IPS-20b (cell line): ENCODE data around the gene TNIP2.

Source experiments
- H3K27ac ChIP-seq: one replicate; pipeline ENCODE4 v1.5.1; 2013; ENCODE audit warnings: low read length
- H3K27me3 ChIP-seq: 2 replicates; pipeline ENCODE4 v1.6.1; 2013; ENCODE audit warnings: mild to moderate bottlenecking, low read length, inconsistent platforms; ENCODE audit not compliant: insufficient read depth
- H3K36me3 ChIP-seq: 2 replicates; pipeline ENCODE4 v1.6.1; 2013; ENCODE audit warnings: low read depth, mild to moderate bottlenecking, inconsistent platforms, low read length, moderate library complexity; ENCODE audit not compliant: insufficient read depth
- H3K4me1 ChIP-seq: 2 replicates; pipeline ENCODE4 v1.6.1; 2013; ENCODE audit warnings: mild to moderate bottlenecking, control low read depth, inconsistent platforms, low read length, moderate library complexity; ENCODE audit not compliant: insufficient read depth
- H3K4me3 ChIP-seq: 2 replicates; pipeline ENCODE4 v1.5.1; 2013; ENCODE audit warnings: mild to moderate bottlenecking, low read length, inconsistent platforms
- H3K9ac ChIP-seq: 2 replicates; pipeline ENCODE4 v1.6.1; 2013; ENCODE audit warnings: low read depth, mild to moderate bottlenecking, inconsistent platforms, low read length, moderate library complexity
- H3K9me3 ChIP-seq: 2 replicates; pipeline ENCODE4 v1.6.1; 2013; ENCODE audit warnings: mild to moderate bottlenecking, low read depth, low read length, inconsistent platforms; ENCODE audit not compliant: insufficient read depth

TNIP2 gene

DNA sequence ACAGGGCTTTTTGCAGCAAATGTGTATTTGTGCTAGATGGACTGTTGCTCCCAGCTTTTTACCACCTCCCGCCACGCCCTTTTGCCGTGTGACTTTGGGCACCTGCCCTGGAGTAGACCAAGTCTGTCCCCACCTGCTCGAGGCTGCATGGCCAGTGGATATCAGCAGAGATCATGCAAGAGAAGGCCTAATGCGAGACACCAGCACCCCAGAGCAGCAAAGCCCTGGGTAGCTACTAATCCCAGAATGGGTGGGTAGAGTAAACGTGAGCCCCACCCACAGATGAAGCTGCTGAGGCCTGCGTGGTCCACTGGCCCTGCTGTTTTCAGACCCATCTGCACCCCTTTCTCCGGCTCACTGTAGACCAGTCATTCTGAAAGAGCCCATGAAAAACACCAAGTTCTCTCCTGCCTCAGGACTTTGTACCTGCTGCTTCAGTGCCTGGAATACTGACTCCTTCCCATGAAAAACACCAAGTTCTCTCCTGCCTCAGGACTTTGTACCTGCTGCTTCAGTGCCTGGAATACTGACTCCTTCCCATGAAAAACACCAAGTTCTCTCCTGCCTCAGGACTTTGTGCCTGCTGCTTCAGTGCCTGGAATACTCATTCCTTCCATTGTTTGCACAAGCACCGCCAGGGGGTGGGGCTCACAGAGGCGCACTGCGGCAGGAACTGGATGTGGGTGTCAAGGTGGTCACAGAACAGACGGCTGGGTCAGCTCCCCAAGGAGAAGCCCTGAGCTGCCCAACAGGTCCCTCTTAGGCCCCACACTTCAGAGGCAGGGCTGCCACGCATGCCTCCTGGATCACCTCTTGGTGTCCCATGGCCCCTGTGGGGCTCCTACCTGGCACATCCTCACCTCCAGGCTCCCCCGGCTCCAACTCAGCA is 5.1 kb upstream of the TNIP2 start:
- no peaks in the 10 kb centered on the region for H3K36me3 ChIP-seq
- H3K9me3 ChIP-seq: no peaks in the 10 kb centered on the region
- no peak overlapping the region for H3K27ac ChIP-seq
- H3K9ac ChIP-seq: peak overlapping the region; percentile 21; the same call in 1 of the 2 replicates
- no peak overlapping the region for H3K4me3 ChIP-seq
- peaks cover 4% of the 10 kb centered on the region; the same call in 1 of the 2 replicates for H3K4me1 ChIP-seq
- peaks cover 4% of the 10 kb centered on the region; the same call in 1 of the 2 replicates for H3K27me3 ChIP-seq

DNA sequence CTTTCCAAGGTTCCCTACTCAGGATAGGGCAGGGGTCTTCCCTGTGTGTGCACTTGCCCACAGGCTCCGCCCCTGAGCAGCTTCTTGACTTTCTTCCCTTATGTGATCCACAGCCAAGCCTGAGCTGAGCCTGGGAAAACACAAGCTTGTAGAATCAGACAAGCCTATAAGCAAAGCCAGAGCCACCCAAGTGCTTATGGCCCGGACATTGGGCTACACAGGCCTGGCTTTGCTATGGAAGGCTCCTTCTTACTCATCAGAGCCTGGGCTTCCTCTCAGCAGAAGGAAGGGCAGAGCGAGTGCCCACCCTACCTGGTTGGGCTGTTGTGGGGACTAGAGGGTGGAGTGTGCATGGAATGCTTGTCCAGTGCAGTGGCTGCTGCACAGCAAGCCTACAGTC is 1.3 kb upstream of the TNIP2 start:
- H3K9ac ChIP-seq: no peak overlapping the region
- H3K4me3 ChIP-seq: no peak overlapping the region
- no peaks in the 10 kb centered on the region for H3K27me3 ChIP-seq
- no peak overlapping the region for H3K27ac ChIP-seq
- no peaks in the 10 kb centered on the region for H3K9me3 ChIP-seq
- peaks cover 9% of the 10 kb centered on the region; the same call in 1 of the 2 replicates for H3K4me1 ChIP-seq
- H3K36me3 ChIP-seq: no peaks in the 10 kb centered on the region

DNA sequence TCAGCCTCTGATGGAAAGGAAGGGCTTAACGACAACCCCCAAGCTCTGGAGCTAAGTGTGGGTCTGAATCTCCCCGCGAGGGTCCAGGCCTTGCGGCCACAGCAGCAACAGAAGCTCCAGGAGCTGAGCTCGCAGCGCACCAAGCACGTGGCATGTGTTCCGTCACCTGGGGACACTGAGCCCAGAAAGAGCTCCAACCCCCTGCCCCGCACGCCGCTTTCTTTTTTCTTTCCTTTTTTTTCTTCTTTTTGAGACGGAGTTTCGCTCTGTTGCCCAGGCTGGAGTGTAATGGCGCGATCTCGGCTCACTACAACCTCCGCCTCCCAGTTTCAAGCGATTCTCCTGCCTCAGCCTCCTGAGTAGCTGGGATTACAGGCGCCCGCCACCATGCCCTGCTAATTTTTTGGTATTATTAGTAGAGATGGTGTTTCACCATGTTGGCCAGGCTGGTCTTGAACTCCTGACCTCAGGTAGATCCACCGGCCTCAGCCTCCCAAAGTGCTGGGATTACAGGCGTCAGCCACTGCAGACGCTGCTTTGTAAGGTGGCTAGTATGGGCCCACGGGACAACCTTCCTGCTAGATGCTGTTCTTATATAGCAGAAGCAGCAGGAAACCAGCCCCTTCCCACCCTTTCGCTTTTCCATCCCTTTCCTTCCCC is 685 bp upstream of the TNIP2 start:
- Histone ChIP-seq H3K9ac (peak overlapping the region; percentile 51; the same call in 1 of the 2 replicates), H3K27ac (no peak overlapping the region)

DNA sequence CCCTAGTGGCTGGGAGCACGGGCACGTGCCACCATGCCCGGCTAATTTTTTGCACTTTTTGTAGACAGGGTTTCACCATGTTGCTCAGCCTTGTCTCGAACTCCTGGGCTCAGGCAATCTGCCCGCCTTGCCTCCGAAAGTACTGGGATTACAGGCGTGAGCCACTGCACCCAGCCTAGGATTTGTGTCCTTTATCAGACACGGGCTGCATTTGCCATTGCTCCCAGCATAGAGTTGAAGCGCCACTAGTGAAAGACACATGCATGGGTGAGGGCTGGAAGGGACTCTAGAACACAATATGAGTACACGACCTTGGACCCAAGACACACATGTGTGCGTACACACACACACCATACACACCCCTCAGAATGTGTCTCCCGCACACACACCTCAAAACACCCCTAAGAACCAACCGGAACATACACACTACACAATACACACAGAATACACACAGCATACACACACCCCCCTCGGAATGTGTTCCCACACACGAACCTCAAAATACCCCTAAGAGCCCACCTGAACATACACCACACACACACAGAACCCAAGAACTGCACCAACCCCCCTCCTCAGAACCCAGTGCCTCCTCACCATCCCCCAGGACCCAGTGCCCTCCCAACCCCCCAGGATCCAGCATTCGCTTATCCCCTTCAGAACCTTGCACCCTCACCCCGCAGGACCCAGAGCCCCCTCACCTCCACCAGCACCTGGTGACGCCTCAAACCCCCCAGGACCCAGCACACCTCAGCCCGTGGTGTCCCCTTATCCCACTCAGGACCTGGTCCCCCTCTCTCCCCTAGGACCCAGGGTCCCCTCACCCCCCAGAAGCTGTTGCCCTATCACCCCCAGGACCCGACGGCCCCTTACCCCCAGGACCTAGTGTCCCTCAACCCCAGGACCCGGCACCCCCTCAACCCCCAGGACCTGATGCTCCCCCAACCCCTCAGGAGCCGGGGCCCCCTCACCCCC is 1.0 kb downstream of the TNIP2 start:
- Histone ChIP-seq H3K9me3 (no peaks in the 10 kb centered on the region), H3K9ac (peak overlapping the region; percentile 65), H3K27ac (no peak overlapping the region)

More for the DNA sequence above, 685 bp upstream of the TNIP2 start:
- Histone ChIP-seq H3K9me3 (no peaks in the 10 kb centered on the region), H3K36me3 (no peaks in the 10 kb centered on the region), H3K27me3 (no peaks in the 10 kb centered on the region), H3K4me3 (peak overlapping the region; percentile 50), H3K4me1 (peaks cover 9% of the 10 kb centered on the region; the same call in 1 of the 2 replicates)

DNA sequence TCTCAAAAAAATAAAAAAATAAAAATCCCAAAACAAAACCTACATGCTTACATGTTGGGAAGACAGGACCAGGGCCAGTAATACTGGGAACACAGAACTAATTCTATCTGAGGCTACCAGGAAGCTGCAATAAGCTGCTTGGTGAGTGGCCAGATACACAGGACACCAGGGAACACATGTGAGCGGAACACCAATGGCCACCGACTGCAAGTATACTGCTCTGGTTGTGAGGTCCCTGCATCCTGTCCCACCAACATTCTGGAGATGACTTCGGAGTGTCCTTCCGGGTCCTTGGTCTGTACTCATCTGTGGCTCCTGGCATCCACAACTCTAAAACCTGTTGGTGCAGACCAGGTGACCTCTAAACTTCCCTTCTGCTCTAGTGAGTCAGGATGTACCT is 2.7 kb downstream of the TNIP2 start:
- Histone ChIP-seq H3K4me1 (peaks cover 9% of the 10 kb centered on the region; the same call in 1 of the 2 replicates), H3K27me3 (no peaks in the 10 kb centered on the region), H3K4me3 (no peak overlapping the region), H3K36me3 (no peaks in the 10 kb centered on the region), H3K9ac (no peak overlapping the region), H3K27ac (no peak overlapping the region), H3K9me3 (no peaks in the 10 kb centered on the region)

More for the DNA sequence above, 1.0 kb downstream of the TNIP2 start:
- no peaks in the 10 kb centered on the region for H3K27me3 ChIP-seq
- peak overlapping the region; percentile 72 for H3K4me3 ChIP-seq
- no peaks in the 10 kb centered on the region for H3K36me3 ChIP-seq
- H3K4me1 ChIP-seq: peaks cover 9% of the 10 kb centered on the region; the same call in 1 of the 2 replicates

DNA sequence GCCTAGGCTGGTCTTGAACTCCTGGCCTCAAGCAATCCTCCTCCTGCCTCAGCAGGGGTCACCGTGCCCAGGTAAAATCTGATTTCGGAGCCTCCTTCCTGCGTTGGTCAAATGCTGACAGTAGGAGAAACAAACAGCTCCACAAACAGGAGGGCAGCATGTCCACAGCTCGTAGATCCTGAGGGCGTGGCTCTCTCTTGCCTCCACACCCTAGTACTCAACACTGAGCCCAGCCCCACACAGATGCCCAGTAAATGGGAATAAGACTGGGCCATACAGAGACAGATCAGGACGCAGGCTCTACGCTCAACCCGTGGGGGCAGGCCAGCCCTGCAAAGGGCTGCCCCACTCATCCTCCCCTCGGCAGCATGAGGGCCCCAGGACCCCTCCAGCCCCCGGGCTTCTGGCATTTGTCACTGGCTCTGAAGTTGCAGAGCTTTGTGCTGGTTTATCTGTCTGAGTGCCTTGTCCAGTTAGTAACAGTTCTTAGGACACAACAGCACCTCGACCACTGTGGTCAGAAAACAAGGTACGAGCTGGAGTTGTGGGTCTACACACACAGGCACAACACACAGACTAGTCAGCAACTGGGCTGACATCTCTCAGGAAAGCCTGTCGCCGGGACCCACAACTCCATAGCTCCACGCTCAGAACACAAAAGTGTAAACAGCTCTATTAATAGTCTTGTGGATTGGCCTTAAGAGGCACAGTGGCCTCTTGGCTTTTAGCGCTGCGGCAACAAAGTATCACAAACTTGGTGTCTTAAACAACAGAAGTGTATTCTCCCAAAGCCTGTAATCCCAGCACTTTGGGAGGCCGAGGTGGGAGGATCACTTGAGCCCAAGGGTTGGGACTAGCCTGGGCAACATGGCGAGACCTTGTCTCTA is 5.2 kb downstream of the TNIP2 start:
- Histone ChIP-seq H3K36me3 (peaks cover 19% of the 10 kb centered on the region), H3K4me1 (0 out of 2 replicates have a peak, but pooled peaks cover 5% of the 10 kb centered on the region), H3K9ac (no peak overlapping the region), H3K27me3 (no peaks in the 10 kb centered on the region), H3K9me3 (no peaks in the 10 kb centered on the region), H3K4me3 (no peak overlapping the region), H3K27ac (no peak overlapping the region)

DNA sequence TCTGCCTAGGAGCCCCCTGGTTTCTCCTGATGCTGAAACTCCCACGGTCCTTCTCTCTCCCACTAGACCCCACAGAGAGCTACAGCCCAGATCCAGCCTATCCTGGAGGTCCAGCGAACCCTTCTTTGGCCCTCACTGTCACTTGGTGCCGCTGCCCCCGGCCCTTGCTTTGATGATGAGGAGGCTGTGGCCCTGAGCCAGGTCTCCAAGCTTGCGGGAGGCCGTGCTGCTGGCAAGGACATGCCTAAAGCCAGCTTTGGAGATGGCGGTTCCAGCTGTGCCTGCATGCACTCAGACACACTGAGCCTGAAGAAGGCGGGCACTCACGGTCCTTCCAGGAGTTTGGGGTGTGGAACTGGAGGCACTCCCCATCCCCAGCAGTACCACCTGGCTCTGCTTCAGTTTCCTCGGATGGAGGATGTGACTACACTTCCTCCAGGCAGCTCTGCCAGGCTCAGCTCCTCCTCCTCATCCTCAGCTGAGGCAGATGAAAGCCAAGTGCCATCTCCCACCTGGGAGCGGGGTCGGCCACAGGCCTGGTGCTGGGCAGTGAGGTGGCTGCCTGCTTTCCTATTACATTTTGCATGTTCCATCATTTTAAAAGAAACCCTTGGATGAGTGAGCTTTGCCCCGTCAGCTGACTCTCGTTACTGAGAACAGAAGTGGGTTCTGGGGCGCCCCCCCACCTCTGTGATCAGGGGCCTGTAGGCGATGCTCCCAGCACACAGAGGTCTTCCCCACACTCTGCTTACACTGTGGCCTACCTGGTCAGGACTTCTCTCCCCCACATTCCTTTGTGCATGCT is 9.0 kb downstream of the TNIP2 start:
- peaks cover 55% of the 10 kb centered on the region for H3K36me3 ChIP-seq
- no peak overlapping the region for H3K4me3 ChIP-seq
- H3K9me3 ChIP-seq: no peaks in the 10 kb centered on the region
- no peaks in the 10 kb centered on the region for H3K27me3 ChIP-seq
- H3K9ac ChIP-seq: no peak overlapping the region
- no peak overlapping the region for H3K27ac ChIP-seq
- no peaks in the 10 kb centered on the region for H3K4me1 ChIP-seq

DNA sequence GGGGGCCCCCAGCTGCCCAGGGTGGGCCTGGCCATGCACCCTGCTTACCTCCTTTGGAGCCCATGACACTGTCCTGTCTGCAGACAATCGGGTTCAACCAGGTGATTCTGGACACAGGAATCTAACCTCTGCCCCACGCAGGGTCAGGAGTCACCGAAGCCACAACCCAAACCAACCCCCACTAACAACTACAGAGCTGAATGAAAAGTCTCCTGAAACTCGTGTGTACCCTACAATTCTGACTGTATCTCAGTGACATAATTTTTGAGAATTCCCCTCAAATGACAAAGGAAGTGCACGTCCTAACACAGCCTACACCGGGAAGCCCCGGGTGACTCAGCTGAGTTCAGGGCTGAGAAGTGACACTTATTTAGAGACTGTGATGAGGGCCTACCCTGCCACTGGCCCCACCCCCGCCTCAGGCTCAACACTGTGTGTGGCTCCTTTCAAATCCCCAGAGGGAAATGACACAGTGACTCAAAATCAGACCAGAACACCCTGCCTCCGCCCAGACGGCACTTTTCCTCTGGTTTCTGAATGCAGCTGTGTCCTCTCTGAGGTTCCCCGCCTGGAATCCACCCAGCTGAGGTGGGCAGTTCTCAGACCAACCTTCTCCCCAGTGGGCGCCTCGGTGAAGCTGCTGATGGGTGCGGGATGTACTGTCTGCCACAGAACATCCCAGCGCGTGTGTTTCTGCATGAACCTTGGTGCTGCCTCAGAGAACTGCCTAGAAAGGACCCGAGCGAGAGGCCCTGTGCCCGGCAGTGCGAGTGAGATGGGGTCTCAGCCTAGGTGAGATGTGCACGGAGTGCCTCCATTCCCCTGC is 9.9 kb downstream of the TNIP2 start:
- Histone ChIP-seq H3K9me3 (no peaks in the 10 kb centered on the region), H3K36me3 (peaks cover 55% of the 10 kb centered on the region), H3K27me3 (no peaks in the 10 kb centered on the region), H3K27ac (no peak overlapping the region), H3K9ac (no peak overlapping the region), H3K4me3 (no peak overlapping the region), H3K4me1 (no peaks in the 10 kb centered on the region)

DNA sequence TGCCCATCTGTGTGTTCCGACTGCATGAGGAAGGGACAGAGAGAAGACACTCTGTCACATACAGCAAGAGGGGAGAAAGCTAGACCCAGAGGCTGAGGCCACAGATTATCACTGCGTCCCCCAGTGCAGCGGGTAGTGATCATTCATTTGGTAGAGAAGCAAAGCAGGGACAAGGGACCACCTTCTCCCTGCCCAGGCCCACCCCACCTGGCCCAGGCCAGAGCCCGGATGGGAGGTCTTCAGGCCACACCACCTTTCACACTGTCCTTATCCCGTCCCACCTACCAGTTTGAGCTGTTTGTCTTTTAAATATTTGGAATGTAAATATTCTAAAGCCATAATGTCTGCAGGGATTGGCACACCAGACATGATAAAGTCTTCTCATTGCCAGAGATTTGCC is 10.6 kb downstream of the TNIP2 start:
- no peaks in the 10 kb centered on the region for H3K9me3 ChIP-seq
- no peak overlapping the region for H3K9ac ChIP-seq
- H3K4me3 ChIP-seq: no peak overlapping the region
- H3K4me1 ChIP-seq: no peaks in the 10 kb centered on the region
- H3K27me3 ChIP-seq: no peaks in the 10 kb centered on the region
- H3K27ac ChIP-seq: no peak overlapping the region
- H3K36me3 ChIP-seq: peaks cover 55% of the 10 kb centered on the region
